ENCODE data around the gene NRG2.

NRG2 gene

GRCh38 chr5:139807647-139808030 is 235.5 kb downstream of the NRG2 start:
- no peak for DNase-seq

- DNase-seq, result no peak
These were observed 236.1 kb downstream of the NRG2 start for GRCh38 chr5:139806726-139807646.

GRCh38 chr5:139806111-139806510 is 237.0 kb downstream of the NRG2 start:
- DNase-seq, result no peak

GRCh38 chr5:139805545-139805944 is 237.6 kb downstream of the NRG2 start:
- DNase-seq, result no peak

- no peak for DNase-seq
These were observed 238.2 kb downstream of the NRG2 start for GRCh38 chr5:139804800-139805397.

GRCh38 chr5:139803978-139804377 is 239.1 kb downstream of the NRG2 start:
- no peak for DNase-seq

DNA sequence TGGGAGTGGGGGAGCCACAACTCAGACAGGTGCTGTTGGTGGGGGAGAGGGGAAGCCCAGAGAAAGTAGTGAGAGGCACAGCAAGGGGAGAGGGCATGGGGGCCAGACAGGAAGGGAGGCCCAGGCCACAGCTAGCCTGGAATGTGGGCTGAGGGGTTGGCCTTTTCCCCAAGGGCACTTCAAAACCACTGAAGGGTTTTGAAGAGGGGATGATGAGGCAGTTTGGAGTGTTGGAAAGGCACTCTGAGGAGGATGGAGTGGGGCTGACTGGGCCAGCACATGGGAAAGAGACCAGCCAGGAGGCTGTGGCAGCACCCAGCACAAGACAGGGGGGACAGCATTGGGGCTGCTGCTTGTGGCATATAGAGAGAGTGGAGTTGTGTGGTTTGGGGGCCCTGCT is 243.7 kb downstream of the NRG2 start:
- no peak for DNase-seq

DNA sequence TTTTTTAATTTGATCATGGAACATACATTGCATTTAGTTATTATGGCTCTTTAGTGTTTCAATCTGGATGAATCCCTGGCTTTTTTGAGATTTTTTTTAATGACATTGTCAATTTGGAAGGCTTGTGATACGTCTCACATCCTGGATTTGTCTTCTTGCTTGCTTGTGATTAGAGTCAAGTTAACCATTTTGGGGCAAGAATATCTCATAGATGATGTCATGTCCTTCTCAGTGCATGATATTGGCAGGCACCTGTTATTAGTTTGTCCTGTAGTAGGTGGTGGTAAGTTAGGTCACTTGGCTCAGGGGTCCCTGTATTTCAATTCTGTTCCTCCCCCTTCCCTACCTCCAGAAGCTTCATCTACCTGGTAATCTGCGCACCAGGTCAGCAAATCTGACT is 244.2 kb downstream of the NRG2 start:
- DNase-seq, result no peak

DNA sequence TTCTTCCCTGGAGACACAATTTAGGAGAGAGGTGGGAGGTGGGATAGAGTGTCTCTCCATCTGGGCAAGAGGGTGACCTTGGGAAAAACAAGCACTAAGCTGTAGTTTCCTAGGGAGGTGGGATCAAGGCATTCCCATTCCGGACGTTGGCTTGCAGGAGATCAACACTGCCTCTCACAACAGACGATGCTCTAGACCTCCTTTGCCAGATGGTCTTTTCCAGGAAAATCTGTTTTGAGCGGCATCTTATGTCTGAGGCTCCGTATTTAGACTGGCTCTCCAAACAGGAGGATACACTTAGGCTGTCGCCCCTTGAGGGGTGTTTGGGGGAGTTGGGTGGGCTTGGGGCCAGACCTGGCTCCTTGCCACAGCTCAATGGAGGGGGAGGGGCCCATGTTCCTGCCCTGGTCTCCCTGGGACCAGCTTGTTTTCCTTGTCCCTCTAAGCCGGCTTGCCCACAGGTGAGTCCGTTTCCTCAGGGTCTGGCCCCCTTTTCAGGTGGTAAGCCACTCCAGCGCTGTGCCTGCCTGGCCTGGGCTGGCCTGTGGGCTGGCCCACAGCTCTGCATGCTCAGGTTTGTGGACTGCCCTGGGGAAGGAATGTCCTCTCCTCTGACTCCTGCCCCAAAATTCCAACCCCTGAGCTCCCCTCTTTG is 245.1 kb downstream of the NRG2 start:
- DNase-seq, result no peak

DNA sequence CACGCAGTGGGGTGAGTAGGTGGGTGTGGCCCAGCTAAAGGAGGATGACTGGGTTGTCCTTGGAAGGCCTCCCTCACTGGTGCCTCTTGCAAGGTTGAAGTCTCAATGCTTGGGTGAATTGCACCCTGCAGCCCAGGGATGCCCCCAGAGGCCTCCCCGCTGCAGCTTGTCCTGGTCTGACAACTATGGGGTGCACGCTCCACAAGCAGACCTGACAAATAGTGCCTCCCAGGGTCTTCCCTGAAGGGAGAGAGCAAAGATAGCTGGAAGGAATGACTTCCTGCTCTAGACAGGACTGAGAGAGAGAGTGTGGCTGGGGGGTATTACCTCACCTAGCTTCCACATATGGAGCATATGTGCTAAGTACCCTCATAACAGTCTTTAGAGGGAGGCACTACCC is 245.8 kb downstream of the NRG2 start:
- no peak for DNase-seq
